Transverse colon (tissue), 4 donors: Measurements from ENCODE around the gene RFXAP. TPM values are rescaled to one million over a fixed set of nuclear protein-coding genes. Genes with fewer than 3 reads are reported as not detected.

Experiments used
- DNase-seq: peaks from one replicate; pipeline ENCODE4 v3.0.0-alpha.2; 2019
- H3K27ac ChIP-seq, 4 donors: fragments of 200-600 bp; sonication (generic); 2 replicates each; pipeline ENCODE4 v1.5.1; 2016 to 2018; ENCODE audit warnings: inconsistent platforms in 4 of 4
- H3K27me3 ChIP-seq: fragments of 200-600 bp; sonication (generic); 2 replicates; pipeline ENCODE4 v1.5.1; 2017; ENCODE audit warnings: inconsistent platforms
- H3K36me3 ChIP-seq, 4 donors: fragments of 200-600 bp; sonication (generic); 2 replicates each; pipeline ENCODE4 v1.5.1; 2017 to 2019; ENCODE audit warnings: inconsistent platforms in 4 of 4
- H3K4me1 ChIP-seq, 4 donors: fragments of 200-600 bp; sonication (generic); 2 replicates each; pipeline ENCODE4 v1.5.1; 2017 to 2020; ENCODE audit warnings: inconsistent platforms in 4 of 4
- H3K4me3 ChIP-seq, 4 donors: fragments of 200-600 bp; sonication (generic); 1 replicate in 1 of 4; 2 replicates in 3 of 4; pipeline versions ENCODE4 v1.5.1 to v1.6.1; 2017 to 2019; ENCODE audit warnings: inconsistent platforms in 4 of 4
- H3K9me3 ChIP-seq, 2 donors: fragments of 200-600 bp; sonication (generic); 2 replicates each; pipeline ENCODE4 v1.5.1; 2017 to 2019; ENCODE audit warnings: inconsistent platforms in 2 of 2
- EP300 ChIP-seq: sonication (generic); formaldehyde crosslinking; IDR thresholded peaks from one replicate; pipeline ENCODE4 v1.6.1; 2017; ENCODE audit warnings: antibody characterized with exemption, low read depth
- POLR2A ChIP-seq: fragments of 450-650 bp; IDR thresholded peaks from one replicate; pipeline ENCODE4 v1.6.1; 2016; ENCODE audit warnings: antibody characterized with exemption, mild to moderate bottlenecking, moderate library complexity
- POLR2AphosphoS5 ChIP-seq, 3 donors: sonication (generic); formaldehyde crosslinking; IDR thresholded peaks; one replicate each; pipeline ENCODE4 v1.6.1; 2016; ENCODE audit warnings: antibody characterized with exemption in 3 of 3
- WGBS, 2 donors: methylation state at CpG; one replicate each; pipeline ENCODE4 v1.1.5; 2018; ENCODE audit warnings: low coverage in 1 of 2; 5-methylcytosine and 5-hydroxymethylcytosine counted together
- in situ Hi-C, 4 donors: fragments of 200-750 bp; cut with MboI; loops; one replicate each; pipeline versions ENCODE4 v1.15.0 to v1.15.1; 2017; ENCODE audit warnings: low sequenced_read_pairs in 3 of 4, low pct_ligation_motif_present in 1 of 4, low pct_unique_long_range_greater_than_20kb in 1 of 4
- intact Hi-C: fragments of 100-400 bp; cut with DNase I; formaldehyde crosslinking; loops from one replicate; pipeline ENCODE4 v1.15.1; 2023; ENCODE audit warnings: low total_unique reads
- total RNA-seq, 4 donors: library from RNA; depleted of rRNA; stranded (reverse); fragments of >200 nt; gene quantifications; one replicate each; pipeline ENCODE4 v1.1.0, GENCODE V29; 2016
- TF ChIP-seq, protein P1 (sequence below), 5 experiments: fragments of 200-600 bp in 3 of 5; fragments of 450-650 bp in 2 of 5; sonication (generic) in 3 of 5; IDR thresholded peaks; 1 replicate in 2 of 5; 2 replicates in 3 of 5; pipeline ENCODE4 v1.5.1; 2016 to 2017; ENCODE audit warnings: antibody characterized with exemption in 5 of 5, inconsistent platforms in 3 of 5, mild to moderate bottlenecking in 2 of 5, moderate library complexity in 1 of 5

Gene RFXAP
- total RNA-seq, 4 donors from 2014 or later = 0.80 to 5.9 (median 3.7) TPM

DNA sequence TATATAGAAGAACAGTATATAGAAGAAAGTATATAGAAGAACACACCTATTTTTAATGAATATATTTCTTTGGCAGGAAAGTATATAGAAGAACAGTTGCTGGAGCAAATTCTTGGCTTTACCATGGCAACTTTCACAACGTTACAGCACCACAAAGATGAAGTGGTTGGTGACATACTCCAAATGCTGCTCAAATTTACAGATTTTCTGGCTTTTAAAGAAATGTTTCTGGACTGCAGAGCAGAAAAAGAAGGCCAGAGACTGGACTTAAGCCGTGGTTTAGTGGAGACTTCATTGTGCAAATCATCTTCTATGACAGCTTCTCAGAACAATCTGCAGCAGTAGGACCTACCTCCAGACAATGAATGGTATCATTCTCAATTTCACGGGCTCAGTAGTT lies 24.3 kb upstream of the RFXAP start:
- Histone ChIP-seq H3K4me3 (no peak overlapping the region), H3K27ac (no peak overlapping the region), H3K4me1 (no peaks in the 10 kb centered on the region), H3K9me3 (no peaks in the 10 kb centered on the region), H3K27me3 (no peaks in the 10 kb centered on the region), H3K36me3 (no peaks in the 10 kb centered on the region)
- DNase-seq = no peak
- TF ChIP-seq, protein P1, sequence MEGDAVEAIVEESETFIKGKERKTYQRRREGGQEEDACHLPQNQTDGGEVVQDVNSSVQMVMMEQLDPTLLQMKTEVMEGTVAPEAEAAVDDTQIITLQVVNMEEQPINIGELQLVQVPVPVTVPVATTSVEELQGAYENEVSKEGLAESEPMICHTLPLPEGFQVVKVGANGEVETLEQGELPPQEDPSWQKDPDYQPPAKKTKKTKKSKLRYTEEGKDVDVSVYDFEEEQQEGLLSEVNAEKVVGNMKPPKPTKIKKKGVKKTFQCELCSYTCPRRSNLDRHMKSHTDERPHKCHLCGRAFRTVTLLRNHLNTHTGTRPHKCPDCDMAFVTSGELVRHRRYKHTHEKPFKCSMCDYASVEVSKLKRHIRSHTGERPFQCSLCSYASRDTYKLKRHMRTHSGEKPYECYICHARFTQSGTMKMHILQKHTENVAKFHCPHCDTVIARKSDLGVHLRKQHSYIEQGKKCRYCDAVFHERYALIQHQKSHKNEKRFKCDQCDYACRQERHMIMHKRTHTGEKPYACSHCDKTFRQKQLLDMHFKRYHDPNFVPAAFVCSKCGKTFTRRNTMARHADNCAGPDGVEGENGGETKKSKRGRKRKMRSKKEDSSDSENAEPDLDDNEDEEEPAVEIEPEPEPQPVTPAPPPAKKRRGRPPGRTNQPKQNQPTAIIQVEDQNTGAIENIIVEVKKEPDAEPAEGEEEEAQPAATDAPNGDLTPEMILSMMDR (IDR thresholded peaks at IDR 0.05) = no peak
- no peak for TF ChIP-seq POLR2A
- intact Hi-C loops = no loop called here
- in situ Hi-C loops = no loop called here
- 58 to 70% methylated on average over 1 to 3 of the region's 3 CpGs for WGBS, 2 donors

DNA sequence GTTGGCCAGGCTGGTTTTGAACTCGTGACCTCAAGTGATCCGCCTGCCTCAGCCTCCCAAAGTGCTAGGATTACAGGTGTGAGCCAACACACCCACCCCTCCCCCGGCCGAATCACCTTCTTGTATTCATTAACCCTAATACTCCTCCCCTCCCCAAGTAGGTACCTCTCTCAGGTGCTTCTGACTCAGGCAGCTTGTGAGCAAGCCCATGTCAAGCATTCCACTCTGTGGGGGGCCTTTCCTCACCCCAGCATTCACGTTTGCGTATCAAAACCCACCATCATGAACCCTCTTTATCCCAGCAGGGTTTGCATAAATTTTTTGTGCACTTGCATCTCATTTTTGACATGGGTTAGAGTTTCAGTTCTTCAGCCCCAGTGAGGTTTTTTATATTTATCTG lies 23.6 kb upstream of the RFXAP start:
- Histone ChIP-seq H3K4me1 (no peaks in the 10 kb centered on the region), H3K27ac (no peak overlapping the region), H3K4me3 (no peak overlapping the region), H3K9me3 (no peaks in the 10 kb centered on the region), H3K36me3 (no peaks in the 10 kb centered on the region), H3K27me3 (no peaks in the 10 kb centered on the region)
- WGBS, 2 donors = 69 to 88% methylated on average over 3 to 6 of the region's 6 CpGs
- in situ Hi-C loops = no loop called here
- DNase-seq = no peak
- no peak for TF ChIP-seq POLR2AphosphoS5 (IDR thresholded peaks at IDR 0.05)
- TF ChIP-seq, protein P1 (IDR thresholded peaks at IDR 0.05) = no peak
- intact Hi-C loops = no loop called here

DNA sequence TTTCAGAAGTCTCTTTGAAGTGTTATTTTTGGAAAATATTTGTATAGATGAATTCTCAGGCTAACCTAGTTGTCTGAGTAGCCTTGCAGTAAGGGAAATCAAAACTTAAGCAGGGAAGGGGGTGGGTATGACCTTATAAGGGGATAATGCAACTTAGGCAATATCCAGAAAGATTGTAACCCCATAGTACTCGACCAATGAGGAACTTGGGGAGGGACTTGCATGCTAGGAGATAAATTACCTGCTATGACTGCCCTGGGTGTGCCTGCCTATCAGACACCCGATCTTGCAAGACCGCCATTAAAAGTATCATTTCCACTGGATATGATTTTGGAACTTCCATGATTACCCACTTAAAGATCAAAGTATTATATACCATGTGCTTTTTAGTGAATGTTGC lies 23.0 kb upstream of the RFXAP start:
- no peaks in the 10 kb centered on the region for H3K4me1 ChIP-seq
- no peak overlapping the region for H3K4me3 ChIP-seq
- H3K27ac ChIP-seq = no peak overlapping the region
- no peak for DNase-seq
- TF ChIP-seq POLR2AphosphoS5 (IDR thresholded peaks at IDR 0.05) (no peak), POLR2A (no peak), EP300 (no peak)
- TF ChIP-seq, protein P1 (IDR thresholded peaks at IDR 0.05) = no peak
- intact Hi-C loops (no loop called here), in situ Hi-C loops (no loop called here)
- H3K36me3 ChIP-seq = no peaks in the 10 kb centered on the region
- 75% methylated on average over 3 of the region's 3 CpGs; no CpG with 5 or more reads in 1 of the 2 donors for WGBS, 2 donors
- no peaks in the 10 kb centered on the region for H3K9me3 ChIP-seq
- H3K27me3 ChIP-seq = no peaks in the 10 kb centered on the region

DNA sequence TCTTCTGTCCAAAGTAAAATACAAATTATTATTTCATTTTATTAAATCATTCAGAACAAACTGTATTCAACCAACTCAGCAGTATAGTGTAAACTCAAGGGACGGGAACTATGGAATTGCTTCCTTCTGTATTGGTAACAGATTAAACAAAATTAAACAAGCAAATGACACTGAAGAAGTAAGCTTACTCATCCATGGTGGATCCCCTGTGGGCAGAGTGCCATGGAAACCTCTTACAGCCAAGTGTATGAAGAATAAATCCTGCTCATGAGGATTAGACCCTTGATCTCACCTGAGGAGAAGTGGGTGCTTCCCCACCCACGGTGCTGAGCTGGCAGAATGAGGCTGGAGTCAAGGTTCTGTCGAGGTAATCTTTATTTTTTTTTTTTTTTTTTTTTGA lies 18.0 kb upstream of the RFXAP start:
- DNase-seq = no peak
- Histone ChIP-seq H3K9me3 (no peaks in the 10 kb centered on the region), H3K36me3 (no peaks in the 10 kb centered on the region), H3K27me3 (no peaks in the 10 kb centered on the region), H3K27ac (no peak overlapping the region), H3K4me1 (no peaks in the 10 kb centered on the region), H3K4me3 (no peak overlapping the region)
- TF ChIP-seq, protein P1 (IDR thresholded peaks at IDR 0.05) = no peak
- TF ChIP-seq EP300 (no peak), POLR2A (no peak), POLR2AphosphoS5 (IDR thresholded peaks at IDR 0.05) (no peak)
- intact Hi-C loops = no loop called here
- in situ Hi-C loops = no loop called here
- WGBS, 2 donors = 35 to 40% methylated on average over 3 of the region's 3 CpGs
